ENCODE data around the gene TWIST1.

Gene TWIST1

DNA sequence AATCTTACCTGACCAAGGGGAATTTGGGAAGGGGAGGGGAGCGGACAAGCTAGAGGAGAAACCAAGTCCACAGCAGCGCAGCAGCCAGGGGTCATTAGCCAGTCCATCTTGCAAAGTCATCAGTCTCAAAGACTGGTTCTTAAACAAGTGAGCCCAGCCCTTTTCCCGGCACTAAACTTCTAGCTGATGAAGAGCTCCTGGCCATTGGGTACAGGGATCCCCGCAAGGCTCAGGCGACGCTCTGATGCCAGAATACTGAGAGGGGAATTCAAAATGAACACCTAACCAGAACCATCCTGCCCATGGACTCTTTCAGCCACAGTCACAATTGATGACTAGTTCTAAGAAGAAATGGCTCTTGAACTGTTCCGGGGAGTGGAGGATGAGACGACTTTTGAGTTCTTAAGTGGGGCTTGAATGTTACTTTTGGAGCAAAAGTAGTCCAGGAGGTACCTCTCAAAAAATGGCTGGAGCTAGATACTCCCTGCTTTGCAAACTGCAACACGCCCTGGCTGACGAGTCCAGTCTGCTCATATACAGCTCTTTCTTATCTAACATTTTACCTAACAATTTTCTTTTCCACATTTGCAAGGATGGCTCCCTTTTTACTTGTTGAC lies 2.5 kb upstream of the TWIST1 start:
- no peak for DNase-seq (ENCODE audit: low read depth)
- in situ Hi-C loops (cut with HindIII; ENCODE audit: low sequenced_read_pairs) = loop anchor here (25.0 kb wide), 1 partner anchor 533 kb away; no protein-coding TSS in a partner anchor
- H3K4me3 ChIP-seq (ENCODE audit: low read depth, low read length) = no peak overlapping the region
- TF ChIP-seq, protein P1, sequence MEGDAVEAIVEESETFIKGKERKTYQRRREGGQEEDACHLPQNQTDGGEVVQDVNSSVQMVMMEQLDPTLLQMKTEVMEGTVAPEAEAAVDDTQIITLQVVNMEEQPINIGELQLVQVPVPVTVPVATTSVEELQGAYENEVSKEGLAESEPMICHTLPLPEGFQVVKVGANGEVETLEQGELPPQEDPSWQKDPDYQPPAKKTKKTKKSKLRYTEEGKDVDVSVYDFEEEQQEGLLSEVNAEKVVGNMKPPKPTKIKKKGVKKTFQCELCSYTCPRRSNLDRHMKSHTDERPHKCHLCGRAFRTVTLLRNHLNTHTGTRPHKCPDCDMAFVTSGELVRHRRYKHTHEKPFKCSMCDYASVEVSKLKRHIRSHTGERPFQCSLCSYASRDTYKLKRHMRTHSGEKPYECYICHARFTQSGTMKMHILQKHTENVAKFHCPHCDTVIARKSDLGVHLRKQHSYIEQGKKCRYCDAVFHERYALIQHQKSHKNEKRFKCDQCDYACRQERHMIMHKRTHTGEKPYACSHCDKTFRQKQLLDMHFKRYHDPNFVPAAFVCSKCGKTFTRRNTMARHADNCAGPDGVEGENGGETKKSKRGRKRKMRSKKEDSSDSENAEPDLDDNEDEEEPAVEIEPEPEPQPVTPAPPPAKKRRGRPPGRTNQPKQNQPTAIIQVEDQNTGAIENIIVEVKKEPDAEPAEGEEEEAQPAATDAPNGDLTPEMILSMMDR (IDR thresholded peaks at IDR 0.05; ENCODE audit: low read depth, low read length, missing control alignments) = no peak

- no peak for DNase-seq (ENCODE audit: low read depth)
- TF ChIP-seq, protein P1 (IDR thresholded peaks at IDR 0.05; ENCODE audit: low read depth, low read length, missing control alignments) = no peak
- in situ Hi-C loops (cut with HindIII; ENCODE audit: low sequenced_read_pairs) = loop anchor here (25.0 kb wide), 1 partner anchor 532 kb away; no protein-coding TSS in a partner anchor
- no peak overlapping the region for H3K4me3 ChIP-seq (ENCODE audit: low read depth, low read length)
Observed at GRCh38 chr7:19119372-19119771, 1.9 kb upstream of the TWIST1 start.

- peak overlapping the region; percentile 91 for H3K4me3 ChIP-seq (ENCODE audit: low read depth, low read length)
- no peak for DNase-seq (ENCODE audit: low read depth)
- in situ Hi-C loops (cut with HindIII; ENCODE audit: low sequenced_read_pairs) = loop anchor here (25.0 kb wide), 1 partner anchor 532 kb away; no protein-coding TSS in a partner anchor
- TF ChIP-seq, protein P1 (IDR thresholded peaks at IDR 0.05; ENCODE audit: low read depth, low read length, missing control alignments) = no peak
Observed at GRCh38 chr7:19118636-19119371, 1.4 kb upstream of the TWIST1 start.

DNA sequence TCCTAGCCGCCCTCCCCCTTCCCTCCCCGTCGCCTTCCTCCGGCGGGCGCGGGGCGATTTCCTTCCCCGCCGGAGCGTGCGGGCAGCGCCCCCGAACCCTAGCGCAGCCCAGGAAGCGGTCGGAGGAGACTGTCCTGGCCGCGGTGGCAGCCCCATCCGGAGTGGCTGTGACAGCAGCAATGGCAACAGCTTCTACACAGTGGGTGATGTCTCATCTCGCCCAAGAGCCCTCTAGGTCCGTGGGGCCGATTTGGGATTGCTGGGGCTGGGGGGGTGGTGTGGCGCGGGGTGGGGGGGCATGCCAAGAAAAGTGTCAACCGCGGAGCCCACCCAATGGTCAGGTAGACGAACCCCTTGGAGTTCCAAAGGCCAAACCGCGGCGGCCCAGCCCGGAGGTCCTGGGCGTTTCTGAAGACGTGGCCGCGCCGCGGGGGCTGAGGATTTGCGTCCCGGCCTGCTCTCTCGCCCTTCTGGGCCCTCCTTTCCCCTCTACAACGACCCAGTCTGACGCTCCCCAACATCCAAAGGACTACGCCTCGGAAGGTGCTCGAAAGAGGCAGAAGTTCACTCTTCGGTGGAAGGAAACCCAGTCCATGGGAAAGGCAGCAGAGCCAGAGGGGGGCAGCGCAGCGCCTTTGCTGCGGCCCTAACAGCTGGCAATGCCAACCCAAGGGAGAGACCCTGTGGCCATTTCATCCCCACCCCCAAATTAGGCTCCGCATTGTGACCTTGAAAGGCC lies 603 bp upstream of the TWIST1 start:
- H3K4me3 ChIP-seq (ENCODE audit: low read depth, low read length) = peak overlapping the region; percentile 91
- TF ChIP-seq, protein P1 (IDR thresholded peaks at IDR 0.05; ENCODE audit: low read depth, low read length, missing control alignments) = peak; percentile 33
- in situ Hi-C loops (cut with HindIII; ENCODE audit: low sequenced_read_pairs) = loop anchor here (25.0 kb wide), 1 partner anchor 531 kb away; no protein-coding TSS in a partner anchor
- DNase-seq (ENCODE audit: low read depth) = no peak

GRCh38 chr7:19116121-19117090 lies 1.0 kb downstream of the TWIST1 start:
- DNase-seq (ENCODE audit: low read depth) = no peak
- peak overlapping the region; percentile 91 for H3K4me3 ChIP-seq (ENCODE audit: low read depth, low read length)
- TF ChIP-seq, protein P1 (IDR thresholded peaks at IDR 0.05; ENCODE audit: low read depth, low read length, missing control alignments) = no peak
- in situ Hi-C loops (cut with HindIII; ENCODE audit: low sequenced_read_pairs) = loop anchor here (25.0 kb wide), 1 partner anchor 529 kb away; no protein-coding TSS in a partner anchor
